D721Med (cell line): ENCODE results near the gene HORMAD2.

Source experiments
- DNase-seq: peaks from one replicate; pipeline ENCODE4 v3.0.0; 2011; ENCODE audit warnings: low spot score; ENCODE audit not compliant: insufficient read length
- FAIRE-seq: peaks from 2 replicates; lab custom pipeline; 2011; peaks lifted over from hg19 to GRCh38; lab: Jason Lieb, UNC
- CTCF ChIP-seq: IDR thresholded peaks from 2 replicates; pipeline ENCODE4 v1.5.1; 2012; ENCODE audit warnings: mild to moderate bottlenecking, control low read depth; ENCODE audit not compliant: insufficient read depth; ENCODE audit errors: missing control alignments

The HORMAD2 gene

GRCh38 chr22:30178181-30179126, 98.2 kb downstream of the HORMAD2 start:
- no peak for FAIRE-seq
- no peak for DNase-seq
- TF ChIP-seq CTCF = no peak

- FAIRE-seq (no peak), DNase-seq (no peak)
- no peak for TF ChIP-seq CTCF
These were observed 100.4 kb downstream of the HORMAD2 start for GRCh38 chr22:30180616-30181015.

GRCh38 chr22:30181459-30182349, 101.4 kb downstream of the HORMAD2 start:
- DNase-seq = no peak
- no peak for FAIRE-seq
- TF ChIP-seq CTCF = no peak

GRCh38 chr22:30182350-30182745, 102.1 kb downstream of the HORMAD2 start:
- DNase-seq = no peak
- no peak for FAIRE-seq
- no peak for TF ChIP-seq CTCF

- no peak for DNase-seq
- FAIRE-seq = no peak
- TF ChIP-seq CTCF = no peak
These were observed 102.6 kb downstream of the HORMAD2 start for GRCh38 chr22:30182815-30183214.

- FAIRE-seq (no peak), DNase-seq (no peak)
- TF ChIP-seq CTCF = no peak
These were observed 103.0 kb downstream of the HORMAD2 start for GRCh38 chr22:30183271-30183670.

- no peak for TF ChIP-seq CTCF
- FAIRE-seq (no peak), DNase-seq (no peak)
These were observed 103.6 kb downstream of the HORMAD2 start for GRCh38 chr22:30183861-30184278.
